OCI-LY7 (cell line): ENCODE results near the gene SPRED2. TPM values are rescaled to one million over a fixed set of nuclear protein-coding genes. Genes with fewer than 3 reads are reported as not detected.

ENCODE experiments used
- BruUV-seq: library from RNA; stranded (reverse); fragments of 400-500 nt; replicated peaks from 2 replicates; lab custom pipeline; 2021; lab: Mats Ljungman, UMichigan
- CTCF ChIA-PET: fragments of 300-600 bp; sonication (Branson Sonifier 250); formaldehyde crosslinking; loops from one replicate; lab custom pipeline; 2022; ENCODE audit warnings: antibody characterized with exemption; ENCODE audit not compliant: unreplicated experiment; lab: Charles Lee
- POLR2A ChIA-PET: fragments of 300-600 bp; sonication (Branson Sonifier 250); formaldehyde crosslinking; loops from one replicate; lab custom pipeline; 2022; ENCODE audit warnings: antibody characterized with exemption; lab: Charles Lee
- DNase-seq: peaks from one replicate; pipeline ENCODE4 v3.0.0-alpha.2; 2015; ENCODE audit warnings: low spot score
- H2AFZ ChIP-seq: fragments of 200-600 bp; sonication (generic), shearing (Covaris generic); 2 replicates; pipeline ENCODE4 v1.6.1; 2014; ENCODE audit warnings: mild to moderate bottlenecking, antibody characterized with exemption, low read length, moderate library complexity
- H3K27ac ChIP-seq: fragments of 200-600 bp; sonication (generic); 2 replicates; pipeline ENCODE4 v1.5.1; 2014; ENCODE audit warnings: mixed run types, low read depth, mild to moderate bottlenecking, moderate library complexity, low read length, inconsistent platforms; ENCODE audit not compliant: poor library complexity, severe bottlenecking
- H3K36me3 ChIP-seq: fragments of 200-600 bp; sonication (generic); 2 replicates; pipeline ENCODE4 v1.6.1; 2014; ENCODE audit warnings: mild to moderate bottlenecking, antibody characterized with exemption, low read length, moderate library complexity, mixed read lengths; ENCODE audit not compliant: insufficient read depth
- H3K4me1 ChIP-seq: fragments of 200-600 bp; sonication (generic); 2 replicates; pipeline ENCODE4 v1.5.1; 2014; ENCODE audit warnings: mild to moderate bottlenecking, low read length; ENCODE audit not compliant: insufficient read depth, poor library complexity, severe bottlenecking
- H3K4me2 ChIP-seq: fragments of 200-600 bp; sonication (generic); 2 replicates; pipeline ENCODE4 v1.6.1; 2014; ENCODE audit warnings: mild to moderate bottlenecking, low read length
- H3K4me3 ChIP-seq: fragments of 200-600 bp; sonication (generic); 2 replicates; pipeline ENCODE4 v1.5.1; 2014; ENCODE audit warnings: mild to moderate bottlenecking, low read depth, low read length; ENCODE audit not compliant: poor library complexity, severe bottlenecking
- H3K79me2 ChIP-seq: fragments of 200-600 bp; sonication (generic); 2 replicates; pipeline ENCODE4 v1.6.1; 2016; ENCODE audit warnings: low read depth, mild to moderate bottlenecking, low read length, moderate library complexity, mixed read lengths; ENCODE audit not compliant: insufficient read depth
- H3K9me2 ChIP-seq: fragments of 200-600 bp; sonication (generic); 2 replicates; pipeline ENCODE4 v1.6.1; 2016; ENCODE audit warnings: mild to moderate bottlenecking, low read length, mixed read lengths; ENCODE audit not compliant: insufficient read depth
- H3K9me3 ChIP-seq: fragments of 200-600 bp; sonication (generic); 2 replicates; pipeline ENCODE4 v1.6.1; 2014; ENCODE audit warnings: mild to moderate bottlenecking, mixed run types, low read length, mixed read lengths
- H4K20me1 ChIP-seq: fragments of 200-600 bp; sonication (generic); 2 replicates; pipeline ENCODE4 v1.6.1; 2014; ENCODE audit warnings: mild to moderate bottlenecking, antibody characterized with exemption, low read length, moderate library complexity, mixed read lengths; ENCODE audit not compliant: insufficient read depth
- EZH2phosphoT487 ChIP-seq: fragments of 200-600 bp; sonication (generic); IDR thresholded peaks from 2 replicates; pipeline ENCODE4 v1.6.1; 2018; ENCODE audit warnings: low read depth, borderline replicate concordance, mild to moderate bottlenecking, mixed run types, antibody characterized with exemption, low read length, moderate library complexity, mixed read lengths
- intact Hi-C: fragments of 100-400 bp; cut with micrococcal nuclease; formaldehyde crosslinking; loops from one replicate; pipeline ENCODE4 v1.10.0; 2022; ENCODE audit not compliant: unreplicated experiment
- total RNA-seq, 2 experiments: library from RNA; depleted of rRNA in 1 of 2; stranded (reverse); fragments of >200 nt in 1 of 2; shearing (Covaris generic) in 1 of 2; gene quantifications; 2 replicates each; pipeline ENCODE4 v1.2.3, GENCODE V29; 2014 to 2022
- TF ChIP-seq, protein P1 (sequence below): fragments of 200-600 bp; sonication (generic); conservative IDR thresholded peaks from 2 replicates; pipeline ENCODE4 v1.5.1; 2014; ENCODE audit warnings: mild to moderate bottlenecking, antibody characterized with exemption, low read length, moderate library complexity, mixed read lengths

SPRED2 gene
- total RNA-seq, 2 experiments from 2014 or later, result 8.0 to 49.1 TPM

DNA sequence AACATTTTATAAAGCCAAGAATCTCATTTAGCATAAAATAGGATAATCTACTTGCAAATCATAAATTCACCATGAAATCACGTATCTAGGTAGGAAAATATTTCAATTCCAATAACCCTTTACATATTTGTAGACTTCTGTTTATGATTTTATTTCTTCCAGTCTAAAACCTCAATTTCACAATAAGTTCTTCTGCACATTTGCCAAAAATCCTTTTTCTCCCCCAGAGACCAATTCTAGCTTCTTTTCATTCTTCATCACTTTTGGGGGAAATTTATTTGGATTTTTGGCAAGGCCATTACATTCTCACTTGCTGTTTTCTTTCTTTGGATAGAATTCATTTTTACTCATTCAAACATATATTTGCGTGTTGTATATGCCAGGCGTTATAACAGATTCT lies 86.8 kb downstream of the SPRED2 start:
- CTCF ChIA-PET, result no interaction called here
- POLR2A ChIA-PET, result no interaction called here
- BruUV-seq, result no TSS peak

DNA sequence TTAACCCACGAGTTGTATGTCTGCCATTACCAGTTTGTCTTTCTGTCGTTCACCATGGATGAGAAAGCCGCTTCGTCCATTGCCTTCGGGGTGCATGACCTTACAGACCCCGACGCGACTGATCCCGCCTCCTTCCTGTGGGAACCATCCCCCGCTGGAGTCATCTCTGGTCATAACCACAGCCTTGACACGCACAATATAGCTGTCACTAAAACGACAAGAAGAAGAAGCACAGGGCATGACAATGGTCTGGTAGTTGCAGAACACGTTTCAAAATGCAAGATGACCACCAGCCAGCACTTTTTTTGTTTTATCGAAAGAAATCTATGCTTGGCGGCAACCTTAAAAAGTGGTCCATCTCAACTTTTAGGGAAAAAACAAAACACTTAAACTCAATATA lies 87.7 kb downstream of the SPRED2 start:
- H3K79me2 ChIP-seq, result peaks cover 42% of the 10 kb centered on the region
- DNase-seq, result no peak
- intact Hi-C loops, result no loop called here
- ChIA-PET POLR2A (interaction anchor here (1.0 kb wide), 1 partner anchor 18 kb away, joined by 3 read pairs; no protein-coding TSS in a partner anchor), CTCF (no interaction called here)
- no peaks in the 10 kb centered on the region for H3K9me3 ChIP-seq
- no peaks in the 10 kb centered on the region for H3K9me2 ChIP-seq
- H2AFZ ChIP-seq, result no peak overlapping the region
- no peak overlapping the region for H3K4me2 ChIP-seq
- H3K4me3 ChIP-seq, result no peak overlapping the region
- TF ChIP-seq, protein P1, sequence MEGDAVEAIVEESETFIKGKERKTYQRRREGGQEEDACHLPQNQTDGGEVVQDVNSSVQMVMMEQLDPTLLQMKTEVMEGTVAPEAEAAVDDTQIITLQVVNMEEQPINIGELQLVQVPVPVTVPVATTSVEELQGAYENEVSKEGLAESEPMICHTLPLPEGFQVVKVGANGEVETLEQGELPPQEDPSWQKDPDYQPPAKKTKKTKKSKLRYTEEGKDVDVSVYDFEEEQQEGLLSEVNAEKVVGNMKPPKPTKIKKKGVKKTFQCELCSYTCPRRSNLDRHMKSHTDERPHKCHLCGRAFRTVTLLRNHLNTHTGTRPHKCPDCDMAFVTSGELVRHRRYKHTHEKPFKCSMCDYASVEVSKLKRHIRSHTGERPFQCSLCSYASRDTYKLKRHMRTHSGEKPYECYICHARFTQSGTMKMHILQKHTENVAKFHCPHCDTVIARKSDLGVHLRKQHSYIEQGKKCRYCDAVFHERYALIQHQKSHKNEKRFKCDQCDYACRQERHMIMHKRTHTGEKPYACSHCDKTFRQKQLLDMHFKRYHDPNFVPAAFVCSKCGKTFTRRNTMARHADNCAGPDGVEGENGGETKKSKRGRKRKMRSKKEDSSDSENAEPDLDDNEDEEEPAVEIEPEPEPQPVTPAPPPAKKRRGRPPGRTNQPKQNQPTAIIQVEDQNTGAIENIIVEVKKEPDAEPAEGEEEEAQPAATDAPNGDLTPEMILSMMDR, result no peak
- no peak for TF ChIP-seq EZH2phosphoT487
- peaks cover 54% of the 10 kb centered on the region for H3K36me3 ChIP-seq
- no peaks in the 10 kb centered on the region for H4K20me1 ChIP-seq
- H3K4me1 ChIP-seq, result peaks cover 18% of the 10 kb centered on the region
- no peak overlapping the region for H3K27ac ChIP-seq
- BruUV-seq, result no TSS peak

More for the DNA sequence above, 86.8 kb downstream of the SPRED2 start:
- H3K4me3 ChIP-seq, result no peak overlapping the region
- no peak overlapping the region for H3K27ac ChIP-seq
- intact Hi-C loops, result no loop called here
- H3K9me2 ChIP-seq, result no peaks in the 10 kb centered on the region
- H2AFZ ChIP-seq, result no peak overlapping the region
- no peak overlapping the region for H3K4me2 ChIP-seq
- H3K4me1 ChIP-seq, result peaks cover 27% of the 10 kb centered on the region
- peaks cover 51% of the 10 kb centered on the region for H3K79me2 ChIP-seq
- DNase-seq, result no peak
- no peaks in the 10 kb centered on the region for H4K20me1 ChIP-seq
- H3K36me3 ChIP-seq, result peaks cover 44% of the 10 kb centered on the region
- H3K9me3 ChIP-seq, result no peaks in the 10 kb centered on the region
- TF ChIP-seq EZH2phosphoT487, result no peak
- TF ChIP-seq, protein P1, result no peak

DNA sequence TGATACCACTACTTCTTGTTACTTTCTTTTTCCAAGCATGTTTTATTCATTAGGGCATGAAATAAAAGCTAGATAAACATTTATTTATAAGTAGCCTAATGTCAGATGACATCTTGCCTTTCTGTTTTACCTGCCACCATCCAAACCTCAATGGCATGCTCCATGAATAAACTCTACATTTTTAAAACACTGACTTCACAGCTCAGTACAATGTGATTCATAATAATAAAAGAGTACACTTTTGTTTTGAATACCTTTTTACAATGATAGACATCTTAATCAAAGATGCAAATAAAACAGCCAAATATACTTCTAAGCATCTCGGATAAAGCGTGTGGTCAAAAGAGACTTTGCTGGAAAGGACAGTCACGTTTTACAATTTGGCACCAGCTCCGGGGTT lies 88.2 kb downstream of the SPRED2 start:
- ChIA-PET CTCF (no interaction called here), POLR2A (interaction anchor here (1.0 kb wide), 1 partner anchor 17 kb away, joined by 3 read pairs; no protein-coding TSS in a partner anchor)
- no peaks in the 10 kb centered on the region for H4K20me1 ChIP-seq
- H3K27ac ChIP-seq, result no peak overlapping the region
- intact Hi-C loops, result no loop called here
- BruUV-seq, result no TSS peak
- H3K36me3 ChIP-seq, result peaks cover 55% of the 10 kb centered on the region
- no peaks in the 10 kb centered on the region for H3K9me3 ChIP-seq
- DNase-seq, result no peak
- no peak overlapping the region for H3K4me2 ChIP-seq
- peaks cover 36% of the 10 kb centered on the region; the same call in 1 of the 2 replicates for H3K79me2 ChIP-seq
- H2AFZ ChIP-seq, result no peak overlapping the region
- peaks cover 13% of the 10 kb centered on the region for H3K4me1 ChIP-seq
- TF ChIP-seq, protein P1, result no peak
- TF ChIP-seq EZH2phosphoT487, result no peak
- no peaks in the 10 kb centered on the region for H3K9me2 ChIP-seq
- no peak overlapping the region for H3K4me3 ChIP-seq
